HepG2 (cell line): ENCODE measurements around the gene SLC25A19. TPM values are rescaled to one million over a fixed set of nuclear protein-coding genes. Genes with fewer than 3 reads are reported as not detected.
A peak's percentile ranks its signal among the peaks of the same experiment; 100 is the strongest.

Experiments used
- HDAC1 ChIP-seq: sonication (generic); formaldehyde crosslinking; IDR thresholded peaks from 2 replicates; pipeline ENCODE4 v1.5.1; 2020; ENCODE audit warnings: mild to moderate bottlenecking, missing genetic modification reagents
- KMT2B ChIP-seq: IDR thresholded peaks from 2 replicates; pipeline ENCODE4 v1.6.1; 2016; ENCODE audit warnings: missing genetic modification reagents, missing compliant biosample characterization
- LCORL ChIP-seq, 2 experiments: fragments of 450-650 bp in 1 of 2; sonication (generic) in 1 of 2; formaldehyde crosslinking in 1 of 2; IDR thresholded peaks; 2 replicates each; pipeline versions ENCODE4 v1.5.0 to v1.6.1; 2017 to 2020; ENCODE audit warnings: antibody characterized with exemption in 1 of 2, missing genetic modification reagents in 1 of 2
- MTA1 ChIP-seq: sonication (generic); formaldehyde crosslinking; IDR thresholded peaks from 2 replicates; pipeline ENCODE4 v1.4.0; 2020; ENCODE audit warnings: missing genetic modification reagents, mild to moderate bottlenecking, borderline replicate concordance
- PAWR ChIP-seq: sonication (generic); formaldehyde crosslinking; IDR thresholded peaks from 2 replicates; pipeline ENCODE4 v1.4.0; 2020; ENCODE audit warnings: missing genetic modification reagents, mild to moderate bottlenecking, borderline replicate concordance
- SP1 ChIP-seq, 2 experiments: fragments of 450-650 bp in 1 of 2; sonication (generic) in 1 of 2; formaldehyde crosslinking in 1 of 2; IDR thresholded peaks; 2 replicates each; pipeline versions ENCODE4 v1.4.0 to v1.6.1; 2016 to 2020; ENCODE audit warnings: missing genetic modification reagents in 1 of 2
- TBL1XR1 ChIP-seq: fragments of 150-350 bp; IDR thresholded peaks from 2 replicates; pipeline ENCODE4 v1.6.1; 2014; ENCODE audit warnings: borderline replicate concordance, low read length; ENCODE audit not compliant: partially characterized antibody
- ZNF253 ChIP-seq: sonication (generic); formaldehyde crosslinking; IDR thresholded peaks from 2 replicates; pipeline ENCODE4 v1.8.0; 2022; ENCODE audit warnings: mild to moderate bottlenecking, missing genetic modification reagents, borderline replicate concordance
- ZNF501 ChIP-seq: sonication (generic); formaldehyde crosslinking; IDR thresholded peaks from 2 replicates; pipeline ENCODE4 v1.5.1; 2020; ENCODE audit warnings: mild to moderate bottlenecking, moderate library complexity, missing genetic modification reagents
- ZNF567 ChIP-seq: sonication (generic); formaldehyde crosslinking; IDR thresholded peaks from 2 replicates; pipeline ENCODE4 v1.8.1; 2023; ENCODE audit warnings: mild to moderate bottlenecking, missing genetic modification reagents, borderline replicate concordance
- ZNF572 ChIP-seq: sonication (generic); formaldehyde crosslinking; IDR thresholded peaks from 2 replicates; pipeline ENCODE4 v1.5.1; 2020; ENCODE audit warnings: mild to moderate bottlenecking, missing genetic modification reagents
- ZNF850 ChIP-seq: sonication (generic); formaldehyde crosslinking; conservative IDR thresholded peaks from 2 replicates; pipeline ENCODE4 v1.9.0; 2021; ENCODE audit warnings: mild to moderate bottlenecking, missing genetic modification reagents
- polyA plus RNA-seq, 8 experiments: library from polyadenylated mRNA; depleted of rRNA in 3 of 8; stranded (reverse) in 7 of 8; unstranded in 1 of 8; fragments of >200 nt; fragmentation: Illumina TruSeq in 4 of 8; extraction: Trizol in 4 of 8; gene quantifications; 2 replicates each; pipeline versions ENCODE4 v1.2.1 to v1.2.3, GENCODE V29; 2011 to 2016; ENCODE audit warnings: low read depth in 4 of 8, missing spikeins in 1 of 8, mixed read lengths in 1 of 8; ENCODE audit not compliant: insufficient read depth in 1 of 8
- total RNA-seq, 5 experiments: library from RNA; depleted of rRNA; stranded (reverse); fragments of >200 nt; fragmentation: Illumina TruSeq; extraction: Trizol; gene quantifications; 2 replicates each; pipeline ENCODE4 v1.2.3, GENCODE V29; 2016; ENCODE audit warnings: low read depth in 1 of 5
- TF ChIP-seq, protein P1 (sequence below): sonication (generic); formaldehyde crosslinking; IDR thresholded peaks from 2 replicates; pipeline ENCODE4 v1.4.0; 2020; ENCODE audit warnings: missing genetic modification reagents
- TF ChIP-seq, protein P2 (sequence below): IDR thresholded peaks from 2 replicates; pipeline ENCODE4 v1.6.1; 2016; ENCODE audit warnings: mild to moderate bottlenecking
- TF ChIP-seq, protein P3 (sequence below): sonication (generic); formaldehyde crosslinking; IDR thresholded peaks from 2 replicates; pipeline ENCODE4 v1.5.0; 2020; ENCODE audit warnings: missing genetic modification reagents, mild to moderate bottlenecking, borderline replicate concordance
- TF ChIP-seq, protein P4 (sequence below): sonication (generic); formaldehyde crosslinking; IDR thresholded peaks from 2 replicates; pipeline ENCODE4 v1.8.1; 2023; ENCODE audit warnings: mild to moderate bottlenecking, inconsistent platforms, moderate library complexity, missing genetic modification reagents, borderline replicate concordance
- TF ChIP-seq, protein P5 (sequence below): sonication (generic); formaldehyde crosslinking; IDR thresholded peaks from 2 replicates; pipeline ENCODE4 v1.4.0; 2020; ENCODE audit warnings: missing genetic modification reagents

The SLC25A19 gene
- total and polyA plus RNA-seq, 2 of the 13 experiments (the other 11 are each of a cell fraction or from before 2014, with no cell fraction given) = 24.4 to 41.4 TPM

DNA sequence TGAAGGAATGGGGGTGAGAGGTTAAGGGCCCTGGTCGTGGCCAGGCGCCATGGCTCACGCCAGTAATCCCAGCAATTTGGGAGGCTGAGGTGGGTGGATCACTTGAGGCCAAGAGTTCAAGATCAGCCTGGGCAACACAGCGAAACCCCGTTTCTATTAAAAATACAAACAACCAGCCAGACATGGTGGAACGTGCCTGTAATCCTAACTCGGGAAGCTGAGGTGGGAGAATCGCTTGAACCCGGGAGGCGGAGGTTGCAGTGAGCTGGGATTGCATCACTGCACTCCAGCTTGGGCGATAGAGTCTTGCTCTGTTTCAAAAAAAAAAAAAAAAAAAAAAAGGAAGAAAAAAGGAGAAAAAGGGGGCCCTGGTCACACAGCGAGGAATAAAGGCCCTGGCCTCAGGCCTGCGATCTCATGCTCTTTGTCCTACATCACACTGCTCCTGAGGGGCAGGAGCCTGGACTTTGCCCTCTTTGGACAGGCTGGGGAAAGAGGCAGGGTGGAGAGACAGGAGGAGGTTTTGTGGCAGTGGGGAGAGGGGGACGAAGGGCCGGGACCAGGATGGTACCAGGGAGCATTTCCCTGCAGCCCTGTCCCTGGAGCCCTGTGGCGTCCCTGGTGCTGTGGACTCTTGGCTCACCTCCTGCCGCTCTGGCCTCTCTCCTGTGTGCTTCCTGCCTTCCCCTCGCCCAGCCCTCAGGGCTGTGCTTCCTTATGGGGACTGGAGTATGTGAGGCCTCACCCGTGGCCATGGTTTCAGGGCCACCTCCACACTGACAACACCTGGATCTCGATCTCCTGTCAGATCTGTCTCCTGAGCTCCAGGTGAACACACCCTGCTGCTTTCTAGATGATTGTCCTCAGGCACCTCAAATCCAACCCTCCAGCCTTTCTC lies 19.7 kb upstream of the SLC25A19 start (continued):
- TF ChIP-seq, protein P1, sequence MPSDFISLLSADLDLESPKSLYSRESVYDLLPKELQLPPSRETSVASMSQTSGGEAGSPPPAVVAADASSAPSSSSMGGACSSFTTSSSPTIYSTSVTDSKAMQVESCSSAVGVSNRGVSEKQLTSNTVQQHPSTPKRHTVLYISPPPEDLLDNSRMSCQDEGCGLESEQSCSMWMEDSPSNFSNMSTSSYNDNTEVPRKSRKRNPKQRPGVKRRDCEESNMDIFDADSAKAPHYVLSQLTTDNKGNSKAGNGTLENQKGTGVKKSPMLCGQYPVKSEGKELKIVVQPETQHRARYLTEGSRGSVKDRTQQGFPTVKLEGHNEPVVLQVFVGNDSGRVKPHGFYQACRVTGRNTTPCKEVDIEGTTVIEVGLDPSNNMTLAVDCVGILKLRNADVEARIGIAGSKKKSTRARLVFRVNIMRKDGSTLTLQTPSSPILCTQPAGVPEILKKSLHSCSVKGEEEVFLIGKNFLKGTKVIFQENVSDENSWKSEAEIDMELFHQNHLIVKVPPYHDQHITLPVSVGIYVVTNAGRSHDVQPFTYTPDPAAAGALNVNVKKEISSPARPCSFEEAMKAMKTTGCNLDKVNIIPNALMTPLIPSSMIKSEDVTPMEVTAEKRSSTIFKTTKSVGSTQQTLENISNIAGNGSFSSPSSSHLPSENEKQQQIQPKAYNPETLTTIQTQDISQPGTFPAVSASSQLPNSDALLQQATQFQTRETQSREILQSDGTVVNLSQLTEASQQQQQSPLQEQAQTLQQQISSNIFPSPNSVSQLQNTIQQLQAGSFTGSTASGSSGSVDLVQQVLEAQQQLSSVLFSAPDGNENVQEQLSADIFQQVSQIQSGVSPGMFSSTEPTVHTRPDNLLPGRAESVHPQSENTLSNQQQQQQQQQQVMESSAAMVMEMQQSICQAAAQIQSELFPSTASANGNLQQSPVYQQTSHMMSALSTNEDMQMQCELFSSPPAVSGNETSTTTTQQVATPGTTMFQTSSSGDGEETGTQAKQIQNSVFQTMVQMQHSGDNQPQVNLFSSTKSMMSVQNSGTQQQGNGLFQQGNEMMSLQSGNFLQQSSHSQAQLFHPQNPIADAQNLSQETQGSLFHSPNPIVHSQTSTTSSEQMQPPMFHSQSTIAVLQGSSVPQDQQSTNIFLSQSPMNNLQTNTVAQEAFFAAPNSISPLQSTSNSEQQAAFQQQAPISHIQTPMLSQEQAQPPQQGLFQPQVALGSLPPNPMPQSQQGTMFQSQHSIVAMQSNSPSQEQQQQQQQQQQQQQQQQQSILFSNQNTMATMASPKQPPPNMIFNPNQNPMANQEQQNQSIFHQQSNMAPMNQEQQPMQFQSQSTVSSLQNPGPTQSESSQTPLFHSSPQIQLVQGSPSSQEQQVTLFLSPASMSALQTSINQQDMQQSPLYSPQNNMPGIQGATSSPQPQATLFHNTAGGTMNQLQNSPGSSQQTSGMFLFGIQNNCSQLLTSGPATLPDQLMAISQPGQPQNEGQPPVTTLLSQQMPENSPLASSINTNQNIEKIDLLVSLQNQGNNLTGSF = no peak
- TF ChIP-seq ZNF850 = no peak
- TF ChIP-seq PAWR (CRISPR knock-in tag) = peak; percentile 90; the same call in 1 of the 2 replicates
- TF ChIP-seq, protein P2, sequence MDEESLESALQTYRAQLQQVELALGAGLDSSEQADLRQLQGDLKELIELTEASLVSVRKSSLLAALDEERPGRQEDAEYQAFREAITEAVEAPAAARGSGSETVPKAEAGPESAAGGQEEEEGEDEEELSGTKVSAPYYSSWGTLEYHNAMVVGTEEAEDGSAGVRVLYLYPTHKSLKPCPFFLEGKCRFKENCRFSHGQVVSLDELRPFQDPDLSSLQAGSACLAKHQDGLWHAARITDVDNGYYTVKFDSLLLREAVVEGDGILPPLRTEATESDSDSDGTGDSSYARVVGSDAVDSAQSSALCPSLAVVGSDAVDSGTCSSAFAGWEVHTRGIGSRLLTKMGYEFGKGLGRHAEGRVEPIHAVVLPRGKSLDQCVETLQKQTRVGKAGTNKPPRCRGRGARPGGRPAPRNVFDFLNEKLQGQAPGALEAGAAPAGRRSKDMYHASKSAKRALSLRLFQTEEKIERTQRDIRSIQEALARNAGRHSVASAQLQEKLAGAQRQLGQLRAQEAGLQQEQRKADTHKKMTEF (CRISPR knock-in tag) = peak; percentile 93
- peak; percentile 97; the same call in 1 of the 2 replicates for TF ChIP-seq MTA1 (CRISPR knock-in tag)
- TF ChIP-seq, protein P3, sequence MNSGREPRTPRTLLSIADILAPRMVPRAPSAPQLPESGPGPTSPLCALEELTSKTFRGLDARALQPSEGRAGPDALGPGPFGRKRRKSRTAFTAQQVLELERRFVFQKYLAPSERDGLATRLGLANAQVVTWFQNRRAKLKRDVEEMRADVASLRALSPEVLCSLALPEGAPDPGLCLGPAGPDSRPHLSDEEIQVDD (CRISPR knock-in tag) = no peak
- TF ChIP-seq SP1 (IDR thresholded peaks at IDR 0.05) = no peak
- TF ChIP-seq SP1 (CRISPR knock-in tag; IDR thresholded peaks at IDR 0.05) = 0 out of 2 replicates have a peak, but pooled peaks have one; percentile 13
- 0 out of 2 replicates have a peak, but pooled peaks have one; percentile 47 for TF ChIP-seq ZNF567 (CRISPR knock-in tag)
- peak; percentile 85 for TF ChIP-seq HDAC1 (CRISPR knock-in tag)
- TF ChIP-seq, protein P4, sequence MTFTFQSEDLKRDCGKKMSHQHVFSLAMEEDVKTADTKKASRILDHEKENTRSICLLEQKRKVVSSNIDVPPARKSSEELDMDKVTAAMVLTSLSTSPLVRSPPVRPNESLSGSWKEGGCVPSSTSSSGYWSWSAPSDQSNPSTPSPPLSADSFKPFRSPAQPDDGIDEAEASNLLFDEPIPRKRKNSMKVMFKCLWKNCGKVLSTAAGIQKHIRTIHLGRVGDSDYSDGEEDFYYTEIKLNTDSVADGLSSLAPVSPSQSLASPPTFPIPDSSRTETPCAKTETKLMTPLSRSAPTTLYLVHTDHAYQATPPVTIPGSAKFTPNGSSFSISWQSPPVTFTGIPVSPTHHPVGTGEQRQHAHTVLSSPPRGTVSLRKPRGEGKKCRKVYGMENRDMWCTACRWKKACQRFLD (CRISPR knock-in tag) = 0 out of 2 replicates have a peak, but pooled peaks have one; percentile 1
- TF ChIP-seq ZNF572 (CRISPR knock-in tag) = 0 out of 2 replicates have a peak, but pooled peaks have one; percentile 91
- no peak for TF ChIP-seq TBL1XR1
- TF ChIP-seq ZNF501 = peak; percentile 61; the same call in 1 of the 2 replicates
- TF ChIP-seq LCORL (IDR thresholded peaks at IDR 0.05) = peak; percentile 80; the same call in 1 of the 2 replicates
- TF ChIP-seq LCORL (CRISPR knock-in tag; IDR thresholded peaks at IDR 0.05) = peak; percentile 95
- TF ChIP-seq ZNF253 (CRISPR knock-in tag) = peak; percentile 77; the same call in 1 of the 2 replicates
- TF ChIP-seq, protein P5, sequence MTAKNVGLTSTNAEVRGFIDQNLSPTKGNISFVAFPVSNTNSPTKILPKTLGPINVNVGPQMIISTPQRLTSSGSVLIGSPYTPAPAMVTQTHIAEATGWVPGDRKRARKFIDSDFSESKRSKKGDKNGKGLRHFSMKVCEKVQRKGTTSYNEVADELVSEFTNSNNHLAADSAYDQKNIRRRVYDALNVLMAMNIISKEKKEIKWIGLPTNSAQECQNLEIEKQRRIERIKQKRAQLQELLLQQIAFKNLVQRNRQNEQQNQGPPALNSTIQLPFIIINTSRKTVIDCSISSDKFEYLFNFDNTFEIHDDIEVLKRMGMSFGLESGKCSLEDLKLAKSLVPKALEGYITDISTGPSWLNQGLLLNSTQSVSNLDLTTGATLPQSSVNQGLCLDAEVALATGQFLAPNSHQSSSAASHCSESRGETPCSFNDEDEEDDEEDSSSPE (CRISPR knock-in tag) = peak; percentile 41; the same call in 1 of the 2 replicates
- peak; percentile 54; the same call in 1 of the 2 replicates for TF ChIP-seq KMT2B (CRISPR knock-in tag)
